ENCODE results near the gene TERT. TPM values are rescaled to one million over a fixed set of nuclear protein-coding genes. Genes with fewer than 3 reads are reported as not detected.

The TERT gene
- total RNA-seq, 3 donors from 2014 or later (not counting 1 experiment from before 2014, with no cell fraction given) = not detected

DNA sequence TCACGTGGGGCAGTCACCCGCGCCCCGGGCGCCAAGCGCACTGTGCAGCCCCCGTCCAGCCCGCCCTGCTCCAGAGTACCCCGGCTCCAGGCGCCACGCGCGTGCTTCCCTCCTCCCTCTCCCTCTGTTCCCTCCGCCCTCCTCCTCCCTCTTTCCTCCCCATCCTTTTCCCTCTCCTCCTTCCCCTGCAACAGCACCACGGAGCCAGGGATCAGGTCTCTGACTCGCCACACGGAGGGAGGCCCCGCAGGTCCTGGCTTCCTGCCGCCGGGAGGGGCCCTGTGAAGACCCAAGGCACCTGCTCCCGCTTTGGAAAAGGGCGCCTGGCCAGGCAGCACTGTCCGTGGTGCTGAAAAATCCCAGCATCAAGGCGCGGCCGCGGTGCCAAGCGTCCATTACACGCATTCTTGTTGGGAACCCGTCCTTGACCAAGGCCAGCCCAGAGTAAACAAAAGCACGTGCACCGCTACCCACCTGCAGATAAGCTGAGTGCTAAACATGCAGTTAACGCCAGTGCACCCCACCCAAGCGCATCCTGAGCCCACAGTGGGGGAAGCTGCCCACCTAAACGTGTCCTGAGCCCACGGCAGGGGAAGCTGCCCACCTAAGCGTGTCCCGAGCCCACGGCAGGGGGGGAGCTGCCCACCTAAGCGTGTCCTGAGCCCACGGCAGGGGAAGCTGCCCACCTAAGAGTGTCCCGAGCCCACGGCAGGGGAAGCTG is 48.0 kb downstream of the TERT start:
- H3K27me3 ChIP-seq (ENCODE audit: control insufficient read depth, insufficient read depth, low read length) = peaks cover 2% of the 10 kb centered on the region
- TF ChIP-seq, protein P1, sequence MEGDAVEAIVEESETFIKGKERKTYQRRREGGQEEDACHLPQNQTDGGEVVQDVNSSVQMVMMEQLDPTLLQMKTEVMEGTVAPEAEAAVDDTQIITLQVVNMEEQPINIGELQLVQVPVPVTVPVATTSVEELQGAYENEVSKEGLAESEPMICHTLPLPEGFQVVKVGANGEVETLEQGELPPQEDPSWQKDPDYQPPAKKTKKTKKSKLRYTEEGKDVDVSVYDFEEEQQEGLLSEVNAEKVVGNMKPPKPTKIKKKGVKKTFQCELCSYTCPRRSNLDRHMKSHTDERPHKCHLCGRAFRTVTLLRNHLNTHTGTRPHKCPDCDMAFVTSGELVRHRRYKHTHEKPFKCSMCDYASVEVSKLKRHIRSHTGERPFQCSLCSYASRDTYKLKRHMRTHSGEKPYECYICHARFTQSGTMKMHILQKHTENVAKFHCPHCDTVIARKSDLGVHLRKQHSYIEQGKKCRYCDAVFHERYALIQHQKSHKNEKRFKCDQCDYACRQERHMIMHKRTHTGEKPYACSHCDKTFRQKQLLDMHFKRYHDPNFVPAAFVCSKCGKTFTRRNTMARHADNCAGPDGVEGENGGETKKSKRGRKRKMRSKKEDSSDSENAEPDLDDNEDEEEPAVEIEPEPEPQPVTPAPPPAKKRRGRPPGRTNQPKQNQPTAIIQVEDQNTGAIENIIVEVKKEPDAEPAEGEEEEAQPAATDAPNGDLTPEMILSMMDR (IDR thresholded peaks at IDR 0.05) = no peak
- H3K27me3 Mint-ChIP-seq (ENCODE audit: low read depth in 2 of 2) = peaks cover 6 to 7% of the 10 kb centered on the region in 2 donors
- peak in 1 of 2 donors; percentile 37 for DNase-seq
- 27% methylated on average over 43 of the region's 43 CpGs for WGBS (ENCODE audit: insufficient coverage)
- H3K9me3 Mint-ChIP-seq = no peaks in the 10 kb centered on the region
- H3K27ac Mint-ChIP-seq = no peak overlapping the region
- H3K4me1 Mint-ChIP-seq = peaks cover 0 to 4% of the 10 kb centered on the region in 2 donors
- no peak for ATAC-seq
- H3K9me3 ChIP-seq (ENCODE audit: control insufficient read depth, insufficient read depth, low read length) = no peaks in the 10 kb centered on the region
- no peaks in the 10 kb centered on the region for H3K36me3 ChIP-seq (ENCODE audit: control insufficient read depth, insufficient read depth, low read length)
- H3K4me3 Mint-ChIP-seq = no peak overlapping the region
- no peaks in the 10 kb centered on the region for H3K36me3 Mint-ChIP-seq
- intact Hi-C loops (cut with micrococcal nuclease) = no loop called here
- H3K4me3 ChIP-seq (ENCODE audit: low read length) = no peak overlapping the region
- H3K4me1 ChIP-seq (ENCODE audit: control insufficient read depth, insufficient read depth, low read length) = no peaks in the 10 kb centered on the region
- H3K27ac ChIP-seq (ENCODE audit: low read length) = no peak overlapping the region

DNA sequence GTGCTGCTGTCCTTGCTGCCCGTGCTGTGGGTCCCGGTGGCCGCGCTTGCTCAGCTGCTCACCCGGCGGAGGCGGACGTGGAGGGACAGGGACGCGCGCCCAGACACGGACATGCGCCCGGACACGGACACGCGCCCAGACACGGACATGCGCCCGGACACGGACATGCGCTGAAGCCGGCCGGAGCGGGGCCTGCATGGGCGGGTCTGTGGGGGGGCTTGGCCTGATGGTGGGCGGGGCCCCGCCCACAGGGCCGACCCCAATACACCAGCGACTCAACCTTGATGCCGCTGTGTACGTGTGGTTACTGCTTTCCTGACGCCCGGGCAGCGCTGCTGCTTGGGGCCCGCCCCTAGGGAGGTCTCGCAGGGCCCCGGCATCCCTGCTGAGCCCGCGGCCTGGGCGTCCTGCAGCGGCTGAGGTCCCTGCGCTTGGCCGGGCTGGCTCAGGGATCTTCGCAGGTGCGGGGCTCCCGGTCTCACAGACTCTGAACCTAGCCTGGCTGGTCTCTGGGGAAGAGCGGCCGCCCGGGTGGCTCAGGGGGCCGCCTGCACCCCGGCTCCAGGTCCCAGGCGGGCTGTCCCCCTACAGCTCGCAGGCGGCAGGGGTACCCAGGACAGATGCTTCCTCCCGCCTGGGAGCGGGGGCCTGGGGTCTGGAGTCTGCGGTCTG is 48.8 kb downstream of the TERT start:
- intact Hi-C loops (cut with micrococcal nuclease) = no loop called here
- TF ChIP-seq, protein P1 (IDR thresholded peaks at IDR 0.05) = no peak
- Mint-ChIP-seq H3K4me1 (no peaks in the 10 kb centered on the region), H3K9me3 (no peaks in the 10 kb centered on the region), H3K27me3 (ENCODE audit: low read depth in 2 of 2) (peaks cover 6 to 7% of the 10 kb centered on the region in 2 donors), H3K36me3 (no peaks in the 10 kb centered on the region), H3K4me3 (no peak overlapping the region), H3K27ac (no peak overlapping the region)
- ATAC-seq (no peak), DNase-seq (no peak)
- 33% methylated on average over 58 of the region's 58 CpGs for WGBS (ENCODE audit: insufficient coverage)
- Histone ChIP-seq H3K4me3 (ENCODE audit: low read length) (no peak overlapping the region), H3K36me3 (ENCODE audit: control insufficient read depth, insufficient read depth, low read length) (no peaks in the 10 kb centered on the region), H3K27ac (ENCODE audit: low read length) (no peak overlapping the region), H3K4me1 (ENCODE audit: control insufficient read depth, insufficient read depth, low read length) (no peaks in the 10 kb centered on the region), H3K27me3 (ENCODE audit: control insufficient read depth, insufficient read depth, low read length) (peaks cover 2% of the 10 kb centered on the region), H3K9me3 (ENCODE audit: control insufficient read depth, insufficient read depth, low read length) (no peaks in the 10 kb centered on the region)

DNA sequence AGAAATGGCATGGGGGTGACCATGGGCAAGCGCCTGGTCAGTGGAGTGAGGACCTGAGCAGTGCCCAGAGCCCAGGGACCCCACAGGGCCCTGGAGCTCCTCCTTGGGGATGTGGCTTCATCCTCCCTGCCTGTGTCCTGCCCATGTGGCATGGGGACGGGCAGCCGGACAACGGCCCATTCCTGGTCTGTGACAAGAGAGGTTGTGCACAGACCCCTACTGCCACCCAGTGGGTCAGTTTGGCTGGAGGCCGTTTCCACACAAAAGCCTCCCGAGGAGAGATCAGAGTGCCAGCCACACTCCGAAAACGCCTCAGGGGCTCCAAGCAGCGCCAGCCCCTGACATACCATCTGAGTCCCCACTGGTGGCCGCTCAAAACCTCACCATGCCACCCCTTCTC is 49.9 kb downstream of the TERT start:
- ATAC-seq = no peak
- TF ChIP-seq, protein P1 (IDR thresholded peaks at IDR 0.05) = no peak
- DNase-seq = no peak
- H3K36me3 ChIP-seq (ENCODE audit: control insufficient read depth, insufficient read depth, low read length) = no peaks in the 10 kb centered on the region
- H3K9me3 ChIP-seq (ENCODE audit: control insufficient read depth, insufficient read depth, low read length) = no peaks in the 10 kb centered on the region
- H3K27me3 Mint-ChIP-seq (ENCODE audit: low read depth in 2 of 2) = peaks cover 2 to 6% of the 10 kb centered on the region in 2 donors
- no peaks in the 10 kb centered on the region for H3K4me1 ChIP-seq (ENCODE audit: control insufficient read depth, insufficient read depth, low read length)
- no peak overlapping the region for H3K27ac ChIP-seq (ENCODE audit: low read length)
- no peak overlapping the region for H3K27ac Mint-ChIP-seq
- H3K36me3 Mint-ChIP-seq = no peaks in the 10 kb centered on the region
- no peaks in the 10 kb centered on the region for H3K4me1 Mint-ChIP-seq
- no peak overlapping the region for H3K4me3 ChIP-seq (ENCODE audit: low read length)
- no peaks in the 10 kb centered on the region for H3K9me3 Mint-ChIP-seq
- 62% methylated on average over 10 of the region's 10 CpGs for WGBS (ENCODE audit: insufficient coverage)
- no peak overlapping the region for H3K4me3 Mint-ChIP-seq
- intact Hi-C loops (cut with micrococcal nuclease) = no loop called here
- H3K27me3 ChIP-seq (ENCODE audit: control insufficient read depth, insufficient read depth, low read length) = peaks cover 2% of the 10 kb centered on the region
